Measurements from ENCODE around the gene TUB.

DNA sequence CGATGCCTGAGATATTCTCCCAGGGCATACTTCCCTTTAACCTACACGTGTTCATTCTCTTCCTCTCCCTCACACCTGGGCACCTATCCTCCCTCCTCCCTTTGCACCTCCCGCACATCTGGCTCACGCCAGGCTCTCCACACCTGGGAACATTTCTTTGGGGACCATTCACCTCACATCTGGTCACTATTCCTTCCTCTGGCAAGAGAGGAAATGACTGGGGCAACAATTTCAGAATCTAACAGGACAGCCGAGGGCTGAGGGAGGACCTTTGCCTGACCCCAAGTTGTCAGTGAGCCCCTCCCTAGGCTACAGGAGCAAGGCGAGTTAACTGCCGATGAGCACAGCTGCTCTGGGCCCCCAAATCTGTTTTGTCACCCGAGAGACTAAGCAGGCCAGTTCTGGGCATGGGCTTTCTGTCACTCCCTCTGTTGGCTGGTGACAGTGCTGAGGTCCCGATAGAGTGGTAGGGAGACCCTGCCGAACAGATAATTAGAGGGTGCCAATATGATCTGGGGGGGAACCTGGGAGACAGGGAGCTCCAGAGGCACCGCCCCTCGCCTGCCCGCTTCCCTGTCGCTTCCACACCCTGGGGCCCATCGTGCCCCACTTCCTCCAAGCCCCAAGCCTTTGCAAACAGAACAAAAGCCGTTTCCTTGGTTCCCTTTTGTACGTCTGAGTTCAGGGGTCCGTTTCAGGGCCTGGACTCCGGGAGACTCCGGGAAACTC is 48.3 kb upstream of the TUB start:
- TF ChIP-seq ZNF513 (tag by site-specific recombination; IDR thresholded peaks at IDR 0.05), result no peak
- TF ChIP-seq REST (tag by site-specific recombination; IDR thresholded peaks at IDR 0.05), result no peak
- TF ChIP-seq ZNF558 (tag by site-specific recombination; IDR thresholded peaks at IDR 0.05), result no peak
- TF ChIP-seq CTCF (tag by site-specific recombination; IDR thresholded peaks at IDR 0.05), result no peak
- no peak for TF ChIP-seq ZNF76 (tag by site-specific recombination; IDR thresholded peaks at IDR 0.05; ENCODE audit: borderline replicate concordance, low read depth)
- no peak for TF ChIP-seq ATF2 (tag by site-specific recombination; IDR thresholded peaks at IDR 0.05; ENCODE audit: low read depth)
- TF ChIP-seq SETDB1 (IDR thresholded peaks at IDR 0.05; ENCODE audit: insufficient read length, low read length), result no peak
- no peak for TF ChIP-seq ZNF169 (tag by site-specific recombination; IDR thresholded peaks at IDR 0.05)
